Brain pericyte (primary cell): ENCODE results near the gene ASPRV1.

ENCODE experiments used
- DNase-seq: peaks from one replicate; pipeline ENCODE4 v3.0.0-alpha.2; 2012; ENCODE audit warnings: low read depth, low spot score

The ASPRV1 gene

GRCh38 chr2:69988086-69988635 lies 26.7 kb upstream of the ASPRV1 start:
- DNase-seq = no peak

GRCh38 chr2:69986691-69987090 lies 25.3 kb upstream of the ASPRV1 start:
- no peak for DNase-seq

- DNase-seq = no peak
Measured at GRCh38 chr2:69985688-69986087, 24.3 kb upstream of the ASPRV1 start.

GRCh38 chr2:69985216-69985615 lies 23.8 kb upstream of the ASPRV1 start:
- no peak for DNase-seq

GRCh38 chr2:69983392-69983966 lies 22.0 kb upstream of the ASPRV1 start:
- DNase-seq = no peak

GRCh38 chr2:69979902-69980807 lies 18.7 kb upstream of the ASPRV1 start:
- no peak for DNase-seq

GRCh38 chr2:69977906-69978482 lies 16.6 kb upstream of the ASPRV1 start:
- no peak for DNase-seq

- no peak for DNase-seq
Measured at GRCh38 chr2:69977186-69977585, 15.8 kb upstream of the ASPRV1 start.

- DNase-seq = no peak
Measured at GRCh38 chr2:69975853-69976462, 14.5 kb upstream of the ASPRV1 start.

GRCh38 chr2:69975136-69975852 lies 13.9 kb upstream of the ASPRV1 start:
- DNase-seq = no peak

GRCh38 chr2:69973335-69973735 lies 11.9 kb upstream of the ASPRV1 start:
- DNase-seq = no peak

GRCh38 chr2:69972822-69973221 lies 11.4 kb upstream of the ASPRV1 start:
- no peak for DNase-seq

GRCh38 chr2:69969991-69970390 lies 8.6 kb upstream of the ASPRV1 start:
- no peak for DNase-seq

GRCh38 chr2:69969126-69969983 lies 7.9 kb upstream of the ASPRV1 start:
- DNase-seq = no peak

- DNase-seq = no peak
Measured at GRCh38 chr2:69968609-69969008, 7.2 kb upstream of the ASPRV1 start.

GRCh38 chr2:69966496-69966895 lies 5.1 kb upstream of the ASPRV1 start:
- DNase-seq = no peak

- no peak for DNase-seq
Measured at GRCh38 chr2:69965756-69966445, 4.5 kb upstream of the ASPRV1 start.

- DNase-seq = no peak
Measured at GRCh38 chr2:69964353-69964841, 3.0 kb upstream of the ASPRV1 start.

- no peak for DNase-seq
Measured at GRCh38 chr2:69962986-69963730, 1.7 kb upstream of the ASPRV1 start.
